K562 (cell line): Measurements from ENCODE around the gene RETREG1. TPM values are rescaled to one million over a fixed set of nuclear protein-coding genes. Genes with fewer than 3 reads are reported as not detected.

Experiments
- ZBTB26 ChIP-seq: fragments of 450-650 bp; formaldehyde crosslinking; IDR thresholded peaks from 2 replicates; pipeline ENCODE4 v1.4.0; 2022; ENCODE audit warnings: missing genetic modification characterization
- ZNF318 ChIP-seq, 2 experiments: fragments of 450-650 bp; IDR thresholded peaks; 2 replicates each; pipeline ENCODE4 v1.6.1; 2016; ENCODE audit warnings: mild to moderate bottlenecking in 2 of 2, borderline replicate concordance in 1 of 2, low read depth in 1 of 2, moderate library complexity in 1 of 2
- polyA plus RNA-seq, 8 experiments: library from polyadenylated mRNA; depleted of rRNA in 4 of 8; stranded (reverse) in 5 of 8; unstranded in 3 of 8; fragments of >200 nt; fragmentation: Nextera tagmentation in 2 of 8; fragmentation: Illumina TruSeq in 1 of 8; extraction: Ambion mirVana in 2 of 8; extraction: Trizol in 1 of 8; gene quantifications; 2 replicates each; pipeline versions ENCODE4 v1.2.1 to v1.2.3, GENCODE V29; 2011 to 2014; ENCODE audit warnings: inconsistent platforms in 1 of 8, missing spikeins in 1 of 8
- total RNA-seq, 7 experiments: library from RNA; depleted of rRNA in 6 of 7; stranded (reverse); fragments of >200 nt in 6 of 7; fragmentation: Illumina TruSeq in 2 of 7; extraction: Trizol in 2 of 7; gene quantifications; 2 replicates each; pipeline versions ENCODE4 v1.2.1 to v1.2.3, GENCODE V29; 2011 to 2021; ENCODE audit warnings: low replicate concordance in 1 of 7

The RETREG1 gene
- total and polyA plus RNA-seq, 9 of the 15 experiments (the other 6 are each of a cell fraction or from before 2014, with no cell fraction given) = 0.01 to 0.20 (median 0.08) TPM; not detected in 5

DNA sequence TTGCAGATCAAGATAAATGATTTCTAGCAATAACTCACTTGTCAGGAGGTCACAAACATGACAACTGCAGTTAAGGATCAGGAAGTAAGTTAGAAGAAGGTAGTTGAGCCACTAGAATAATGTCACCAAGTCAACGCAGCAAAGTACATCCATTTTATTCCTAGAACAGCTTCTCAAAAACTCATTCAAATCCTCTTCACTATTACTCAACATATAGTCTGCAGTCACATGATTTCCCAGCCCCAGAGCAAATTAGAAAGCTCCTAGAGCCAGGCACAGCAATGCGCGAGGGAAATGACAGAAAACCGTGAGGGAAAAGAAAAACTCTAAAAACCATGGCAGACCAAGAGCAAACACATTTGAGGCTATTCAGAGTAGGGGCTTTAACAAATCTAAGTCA is 101.3 kb downstream of the RETREG1 start (continued):
- TF ChIP-seq ZNF318 (IDR thresholded peaks at IDR 0.05; ENCODE audit: borderline replicate concordance in 1 of 2, low read depth in 1 of 2) (no peak), ZBTB26 (CRISPR knock-in tag) (no peak)
